HL-60 (cell line): Measurements from ENCODE around the gene ARMC2.

Experiments
- DNase-seq, 2 experiments: peaks; one replicate each; pipeline ENCODE4 v3.0.0-alpha.2; 2010 to 2020; ENCODE audit warnings: low read depth in 1 of 2, low spot score in 1 of 2
- H3K27ac ChIP-seq: fragments of 250-450 bp; sonication (Bioruptor Pico); replicated peaks from 2 replicates; pipeline ENCODE4 v1.5.1; 2020; ENCODE audit warnings: mild to moderate bottlenecking, moderate library complexity
- H3K27me3 ChIP-seq: fragments of 250-450 bp; sonication (Bioruptor Pico); 2 replicates; pipeline ENCODE4 v1.5.1; 2021; ENCODE audit warnings: mild to moderate bottlenecking, moderate library complexity; ENCODE audit not compliant: insufficient read depth, poor library complexity, severe bottlenecking
- H3K4me3 ChIP-seq: replicated peaks from 2 replicates; pipeline ENCODE4 v1.5.1; 2011; ENCODE audit warnings: mild to moderate bottlenecking, control low read depth, low read length; ENCODE audit not compliant: insufficient read depth
- CTCF ChIP-seq: IDR thresholded peaks from one replicate; pipeline ENCODE4 v1.5.1; 2011; ENCODE audit warnings: low read length, control low read depth, inconsistent platforms; ENCODE audit not compliant: insufficient read depth
- GABPA ChIP-seq: IDR thresholded peaks from 2 replicates; pipeline ENCODE4 v1.6.1; 2012; ENCODE audit warnings: low read depth
- POLR2AphosphoS5 ChIP-seq: IDR thresholded peaks from 2 replicates; pipeline ENCODE4 v1.6.1; 2012; ENCODE audit warnings: low read depth
- SPI1 ChIP-seq: IDR thresholded peaks from 2 replicates; pipeline ENCODE4 v1.6.1; 2012; ENCODE audit warnings: low read depth, mild to moderate bottlenecking, borderline replicate concordance
- TF ChIP-seq, protein P1 (sequence below): IDR thresholded peaks from 2 replicates; pipeline ENCODE4 v1.6.1; 2012; ENCODE audit warnings: low read depth; ENCODE audit not compliant: insufficient replicate concordance

The ARMC2 gene

GRCh38 chr6:108877046-108877751, 29.0 kb downstream of the ARMC2 start:
- no peak for DNase-seq
- TF ChIP-seq, protein P1, sequence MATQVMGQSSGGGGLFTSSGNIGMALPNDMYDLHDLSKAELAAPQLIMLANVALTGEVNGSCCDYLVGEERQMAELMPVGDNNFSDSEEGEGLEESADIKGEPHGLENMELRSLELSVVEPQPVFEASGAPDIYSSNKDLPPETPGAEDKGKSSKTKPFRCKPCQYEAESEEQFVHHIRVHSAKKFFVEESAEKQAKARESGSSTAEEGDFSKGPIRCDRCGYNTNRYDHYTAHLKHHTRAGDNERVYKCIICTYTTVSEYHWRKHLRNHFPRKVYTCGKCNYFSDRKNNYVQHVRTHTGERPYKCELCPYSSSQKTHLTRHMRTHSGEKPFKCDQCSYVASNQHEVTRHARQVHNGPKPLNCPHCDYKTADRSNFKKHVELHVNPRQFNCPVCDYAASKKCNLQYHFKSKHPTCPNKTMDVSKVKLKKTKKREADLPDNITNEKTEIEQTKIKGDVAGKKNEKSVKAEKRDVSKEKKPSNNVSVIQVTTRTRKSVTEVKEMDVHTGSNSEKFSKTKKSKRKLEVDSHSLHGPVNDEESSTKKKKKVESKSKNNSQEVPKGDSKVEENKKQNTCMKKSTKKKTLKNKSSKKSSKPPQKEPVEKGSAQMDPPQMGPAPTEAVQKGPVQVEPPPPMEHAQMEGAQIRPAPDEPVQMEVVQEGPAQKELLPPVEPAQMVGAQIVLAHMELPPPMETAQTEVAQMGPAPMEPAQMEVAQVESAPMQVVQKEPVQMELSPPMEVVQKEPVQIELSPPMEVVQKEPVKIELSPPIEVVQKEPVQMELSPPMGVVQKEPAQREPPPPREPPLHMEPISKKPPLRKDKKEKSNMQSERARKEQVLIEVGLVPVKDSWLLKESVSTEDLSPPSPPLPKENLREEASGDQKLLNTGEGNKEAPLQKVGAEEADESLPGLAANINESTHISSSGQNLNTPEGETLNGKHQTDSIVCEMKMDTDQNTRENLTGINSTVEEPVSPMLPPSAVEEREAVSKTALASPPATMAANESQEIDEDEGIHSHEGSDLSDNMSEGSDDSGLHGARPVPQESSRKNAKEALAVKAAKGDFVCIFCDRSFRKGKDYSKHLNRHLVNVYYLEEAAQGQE, result no peak
- TF ChIP-seq POLR2AphosphoS5 (no peak), GABPA (no peak), CTCF (no peak), SPI1 (no peak)
- H3K27me3 ChIP-seq, result no peaks in the 10 kb centered on the region
- H3K4me3 ChIP-seq, result no peak overlapping the region
- H3K27ac ChIP-seq, result no peak overlapping the region

DNA sequence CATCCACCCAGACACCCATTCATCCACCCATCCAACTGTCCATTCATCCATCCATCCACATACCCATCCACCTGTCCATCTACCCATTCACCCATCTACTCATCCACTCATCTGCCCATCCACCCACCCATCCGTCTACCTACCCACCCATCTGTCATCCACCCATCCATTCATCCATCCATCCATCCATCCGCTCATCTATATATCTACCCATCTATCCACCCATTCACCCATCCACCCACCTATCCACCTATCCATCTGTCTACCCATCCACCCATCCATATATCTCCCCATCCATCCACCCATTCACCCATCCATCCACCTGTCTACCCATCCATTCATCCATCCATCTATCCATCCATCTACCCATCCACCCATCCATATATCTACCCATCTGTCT, 30.7 kb downstream of the ARMC2 start:
- H3K27me3 ChIP-seq, result no peaks in the 10 kb centered on the region
- TF ChIP-seq CTCF, result no peak
- TF ChIP-seq SPI1, result no peak
- TF ChIP-seq, protein P1, result no peak
- H3K27ac ChIP-seq, result no peak overlapping the region
- no peak overlapping the region for H3K4me3 ChIP-seq
- no peak for DNase-seq

GRCh38 chr6:108883172-108883571, 35.0 kb downstream of the ARMC2 start:
- no peak overlapping the region for H3K4me3 ChIP-seq
- no peak overlapping the region for H3K27ac ChIP-seq
- H3K27me3 ChIP-seq, result no peaks in the 10 kb centered on the region
- DNase-seq, result no peak
- TF ChIP-seq GABPA, result no peak
- no peak for TF ChIP-seq POLR2AphosphoS5
- TF ChIP-seq CTCF, result no peak
- TF ChIP-seq SPI1, result no peak
- TF ChIP-seq, protein P1, result no peak
